Measurements from ENCODE around the gene MELTF. TPM values are rescaled to one million over a fixed set of nuclear protein-coding genes. Genes with fewer than 3 reads are reported as not detected.

The MELTF gene
- total RNA-seq, 6 experiments from 2014 or later, result 0.42 to 5.3 (median 2.0) TPM

DNA sequence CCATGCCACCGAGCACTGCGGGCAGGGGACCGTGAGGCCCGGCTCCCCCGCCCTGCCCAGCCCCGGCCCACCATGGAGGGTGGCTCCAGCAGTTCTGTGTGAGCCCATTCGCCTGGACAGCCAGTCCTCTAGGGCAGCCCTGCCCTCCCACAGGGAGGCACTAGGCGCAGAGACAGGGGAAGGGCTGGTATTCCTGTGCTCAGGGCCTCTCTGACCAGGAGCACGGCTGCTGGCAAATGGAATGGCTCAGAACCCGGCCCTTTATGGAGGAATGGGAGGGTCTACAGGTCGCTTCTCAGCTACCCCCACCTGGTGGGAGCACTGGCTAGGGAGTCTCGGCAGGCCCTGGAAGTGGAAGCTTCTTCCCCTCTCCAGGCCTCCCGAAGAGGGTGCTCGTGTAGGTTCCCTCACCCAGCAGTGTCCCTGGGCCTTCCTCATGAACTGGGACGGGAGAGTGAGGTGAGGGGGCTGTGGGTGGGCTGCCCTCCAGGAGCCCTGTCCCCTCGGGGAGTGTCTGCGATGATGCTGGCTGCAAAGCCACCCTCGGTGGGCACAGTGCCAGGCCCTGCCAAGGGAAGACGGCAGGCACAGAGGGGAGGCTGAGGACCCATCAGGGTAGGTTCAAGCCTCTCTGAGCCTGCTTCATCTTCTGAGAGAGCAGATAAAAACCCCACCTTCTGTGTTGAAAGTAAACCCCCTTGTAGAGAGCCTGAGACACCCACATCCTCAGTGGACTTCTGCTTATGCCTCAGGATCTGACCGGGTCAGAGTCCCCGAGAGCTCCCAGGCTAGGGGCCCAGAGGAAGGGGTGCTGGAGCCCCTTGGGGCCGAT, 1.5 kb downstream of the MELTF start:
- Histone ChIP-seq H3K27ac (no peak overlapping the region), H3K36me3 (no peaks in the 10 kb centered on the region), H3K27me3 (no peaks in the 10 kb centered on the region), H3K4me3 (no peak overlapping the region), H3K9me3 (no peaks in the 10 kb centered on the region), H3K4me1 (peaks cover 0 to 12% (median 4%) of the 10 kb centered on the region in 4 donors)
- ATAC-seq (no peak), DNase-seq (no peak)
- no CpG with 5 or more reads among the region's 22 CpGs for WGBS (ENCODE audit: insufficient coverage, low coverage, low lambda C conversion rate, missing lambda C conversion rate)
- no peak for TF ChIP-seq POLR2A (IDR thresholded peaks at IDR 0.05)
- TF ChIP-seq CTCF (IDR thresholded peaks at IDR 0.05), result no peak
- intact Hi-C loops (cut with DNase I), result no loop called here

DNA sequence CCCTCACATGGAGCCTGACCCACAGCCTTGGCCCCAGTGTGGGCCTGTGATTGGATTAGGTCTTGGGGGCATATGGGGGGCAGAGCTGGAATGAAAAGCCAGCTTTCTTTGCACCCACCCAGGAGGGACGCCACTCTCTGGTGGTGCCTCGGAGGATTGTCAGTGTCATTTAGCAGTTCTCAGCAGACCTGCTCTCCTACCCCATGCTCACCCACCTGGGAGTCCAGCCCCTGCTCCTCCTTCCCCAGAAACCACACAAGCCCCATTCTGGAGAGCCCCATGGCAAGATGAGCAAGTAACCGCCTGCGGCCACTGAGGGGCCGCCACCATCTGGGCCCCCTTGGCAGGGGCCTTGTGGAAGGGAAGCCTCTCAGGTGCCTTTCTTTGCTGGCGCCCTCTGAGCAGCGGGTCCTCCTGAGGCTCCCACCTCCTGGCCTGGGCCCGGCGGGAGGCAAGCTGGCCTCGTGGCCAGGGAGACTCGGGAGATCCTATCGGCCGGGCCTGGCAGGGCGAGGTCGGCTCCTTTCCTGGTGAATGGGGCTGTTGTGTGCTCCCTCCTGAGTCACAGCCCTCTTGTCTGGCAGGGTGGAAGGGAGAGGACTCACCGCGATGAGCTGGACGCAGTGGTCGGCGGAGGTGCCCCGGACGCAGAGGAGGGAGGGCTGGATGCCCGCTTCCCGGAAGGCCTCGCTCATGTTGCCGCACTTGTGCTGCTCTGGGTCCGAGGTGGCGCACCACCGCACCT, 2.3 kb downstream of the MELTF start:
- TF ChIP-seq CTCF (IDR thresholded peaks at IDR 0.05) (no peak), POLR2A (IDR thresholded peaks at IDR 0.05) (no peak)
- Histone ChIP-seq H3K27ac (no peak overlapping the region), H3K4me3 (no peak overlapping the region), H3K4me1 (peaks cover 0 to 12% (median 4%) of the 10 kb centered on the region in 4 donors), H3K9me3 (no peaks in the 10 kb centered on the region), H3K27me3 (no peaks in the 10 kb centered on the region), H3K36me3 (no peaks in the 10 kb centered on the region)
- no peak for DNase-seq
- intact Hi-C loops (cut with DNase I), result no loop called here
- no peak for ATAC-seq
- WGBS (ENCODE audit: insufficient coverage, low coverage, low lambda C conversion rate, missing lambda C conversion rate), result no CpG with 5 or more reads among the region's 29 CpGs

GRCh38 chr3:197026481-197026866, 3.1 kb downstream of the MELTF start:
- ATAC-seq (no peak), DNase-seq (no peak)
- Histone ChIP-seq H3K4me1 (peaks cover 0 to 12% (median 4%) of the 10 kb centered on the region in 4 donors), H3K4me3 (no peak overlapping the region), H3K36me3 (no peaks in the 10 kb centered on the region), H3K27me3 (no peaks in the 10 kb centered on the region), H3K9me3 (no peaks in the 10 kb centered on the region), H3K27ac (no peak overlapping the region)
- WGBS (ENCODE audit: insufficient coverage, low coverage, low lambda C conversion rate, missing lambda C conversion rate), result 92% methylated on average over 2 of the region's 9 CpGs
- TF ChIP-seq CTCF (IDR thresholded peaks at IDR 0.05), result no peak
- no peak for TF ChIP-seq POLR2A (IDR thresholded peaks at IDR 0.05)
- intact Hi-C loops (cut with DNase I), result no loop called here

- H3K4me3 ChIP-seq, result no peak overlapping the region
- DNase-seq (no peak), ATAC-seq (no peak)
- TF ChIP-seq POLR2A (IDR thresholded peaks at IDR 0.05), result no peak
- TF ChIP-seq CTCF (IDR thresholded peaks at IDR 0.05), result no peak
- intact Hi-C loops (cut with DNase I), result no loop called here
- WGBS (ENCODE audit: insufficient coverage, low coverage, low lambda C conversion rate, missing lambda C conversion rate), result 87% methylated on average over 4 of the region's 21 CpGs
- H3K4me1 ChIP-seq, result peaks cover 0 to 12% (median 4%) of the 10 kb centered on the region in 4 donors
- H3K27ac ChIP-seq, result no peak overlapping the region
- H3K9me3 ChIP-seq, result no peaks in the 10 kb centered on the region
- no peaks in the 10 kb centered on the region for H3K36me3 ChIP-seq
- no peaks in the 10 kb centered on the region for H3K27me3 ChIP-seq
Measured at GRCh38 chr3:197025736-197026480, 3.7 kb downstream of the MELTF start.

Data from right lobe of liver (tissue), 6 donors.